Endodermal cell (in vitro differentiated cells): ENCODE results near the gene FBXL19. TPM values are rescaled to one million over a fixed set of nuclear protein-coding genes. Genes with fewer than 3 reads are reported as not detected.

Experiments used
- DNase-seq: peaks from one replicate; pipeline ENCODE4 v3.0.0-alpha.2; 2017
- H3K27ac ChIP-seq: 2 replicates; pipeline ENCODE4 v1.5.1; 2013; ENCODE audit warnings: mild to moderate bottlenecking, low read depth, low read length, moderate library complexity
- H3K27me3 ChIP-seq: 2 replicates; pipeline ENCODE4 v1.6.1; 2013; ENCODE audit warnings: mild to moderate bottlenecking, low read length, moderate library complexity; ENCODE audit not compliant: insufficient read depth, control insufficient read depth, poor library complexity, severe bottlenecking
- H3K36me3 ChIP-seq: 2 replicates; pipeline ENCODE4 v1.7.0; 2013; ENCODE audit warnings: mild to moderate bottlenecking, low read length, moderate library complexity; ENCODE audit not compliant: control insufficient read depth, insufficient read depth
- H3K4me1 ChIP-seq: one replicate; pipeline ENCODE4 v1.7.0; 2013; ENCODE audit warnings: low read length; ENCODE audit not compliant: control insufficient read depth, insufficient read depth
- H3K4me3 ChIP-seq: 2 replicates; pipeline ENCODE4 v1.5.1; 2013; ENCODE audit warnings: mild to moderate bottlenecking, low read length, moderate library complexity
- H3K9ac ChIP-seq: 2 replicates; pipeline ENCODE4 v1.6.1; 2013; ENCODE audit warnings: mild to moderate bottlenecking, low read length, moderate library complexity; ENCODE audit not compliant: poor library complexity, severe bottlenecking; ENCODE audit errors: extremely low read depth
- H3K9me3 ChIP-seq: 2 replicates; pipeline ENCODE4 v1.6.1; 2013; ENCODE audit warnings: mild to moderate bottlenecking, low read length, moderate library complexity; ENCODE audit not compliant: control insufficient read depth
- H3K27ac Mint-ChIP-seq: 2 replicates; pipeline ENCODE4 v1.8.0; 2020; ENCODE audit warnings: mixed read lengths
- H3K27me3 Mint-ChIP-seq: 2 replicates; pipeline ENCODE4 v1.8.0; 2021; ENCODE audit warnings: mild to moderate bottlenecking, mixed read lengths; ENCODE audit not compliant: insufficient read depth
- H3K36me3 Mint-ChIP-seq: 2 replicates; pipeline ENCODE4 v1.8.0; 2020; ENCODE audit warnings: low read depth, mixed read lengths
- H3K4me1 Mint-ChIP-seq: 2 replicates; pipeline ENCODE4 v1.8.0; 2020; ENCODE audit warnings: mixed read lengths
- H3K4me3 Mint-ChIP-seq: 2 replicates; pipeline ENCODE4 v1.8.0; 2020; ENCODE audit warnings: mild to moderate bottlenecking, moderate library complexity, mixed read lengths
- H3K9me3 Mint-ChIP-seq: 2 replicates; pipeline ENCODE4 v1.8.0; 2020; ENCODE audit warnings: mild to moderate bottlenecking, mixed read lengths
- CTCF ChIP-seq: fragments of 200-600 bp; sonication (generic); conservative IDR thresholded peaks from 2 replicates; pipeline ENCODE4 v1.5.0; 2021; ENCODE audit warnings: antibody characterized with exemption, mild to moderate bottlenecking
- WGBS, 2 experiments: methylation state at CpG; one replicate each; pipeline versions ENCODE4 v1.1.5 to v1.1.7; 2013; ENCODE audit warnings: missing lambda C conversion rate in 2 of 2, mixed read lengths in 1 of 2; ENCODE audit not compliant: insufficient coverage in 1 of 2, insufficient read length in 1 of 2; 5-methylcytosine and 5-hydroxymethylcytosine counted together
- total RNA-seq, 2 donors: library from RNA; stranded (reverse); fragmentation: NEBNext Ultra II Directional in 1 of 2; extraction: Animal tissue kit (Norgen Biotek cat#: 25700) in 1 of 2; gene quantifications; 2 replicates in 1 of 2; 3 replicates in 1 of 2; pipeline ENCODE4 v1.2.1, GENCODE V29; 2021

Gene FBXL19
- total RNA-seq, 2 donors from 2014 or later: 74.0 to 84.3 TPM

DNA sequence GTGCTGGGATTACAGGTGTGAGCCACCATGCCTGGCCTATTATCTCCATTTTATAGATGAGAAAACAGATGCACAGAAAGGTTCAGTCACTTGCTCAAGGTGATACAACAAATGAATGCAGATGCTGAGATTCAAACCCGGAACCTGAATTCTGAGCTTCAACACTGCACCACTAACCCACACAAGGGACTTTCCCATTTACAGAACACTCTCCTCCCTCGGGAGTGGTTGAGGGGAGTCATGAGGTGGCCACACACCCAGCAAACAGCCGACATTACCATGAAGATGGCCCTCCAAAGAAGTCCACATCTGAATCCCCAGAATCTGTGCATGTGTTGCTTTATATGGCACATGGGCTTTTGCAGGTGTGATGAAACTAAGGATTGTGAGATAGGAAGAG, 38.6 kb upstream of the FBXL19 start:
- Histone ChIP-seq H3K9ac (no peak overlapping the region), H3K27ac (no peak overlapping the region), H3K9me3 (no peaks in the 10 kb centered on the region), H3K4me3 (no peak overlapping the region), H3K4me1 (no peaks in the 10 kb centered on the region), H3K27me3 (no peaks in the 10 kb centered on the region), H3K36me3 (peaks cover 61% of the 10 kb centered on the region)
- Mint-ChIP-seq H3K4me1 (peaks cover 4% of the 10 kb centered on the region), H3K9me3 (no peaks in the 10 kb centered on the region), H3K36me3 (peaks cover 70% of the 10 kb centered on the region), H3K4me3 (no peak overlapping the region), H3K27me3 (no peaks in the 10 kb centered on the region), H3K27ac (no peak overlapping the region)
- no peak for TF ChIP-seq CTCF
- WGBS, 2 experiments: 97 to 100% methylated on average over 1 to 3 of the region's 3 CpGs
- DNase-seq: no peak

DNA sequence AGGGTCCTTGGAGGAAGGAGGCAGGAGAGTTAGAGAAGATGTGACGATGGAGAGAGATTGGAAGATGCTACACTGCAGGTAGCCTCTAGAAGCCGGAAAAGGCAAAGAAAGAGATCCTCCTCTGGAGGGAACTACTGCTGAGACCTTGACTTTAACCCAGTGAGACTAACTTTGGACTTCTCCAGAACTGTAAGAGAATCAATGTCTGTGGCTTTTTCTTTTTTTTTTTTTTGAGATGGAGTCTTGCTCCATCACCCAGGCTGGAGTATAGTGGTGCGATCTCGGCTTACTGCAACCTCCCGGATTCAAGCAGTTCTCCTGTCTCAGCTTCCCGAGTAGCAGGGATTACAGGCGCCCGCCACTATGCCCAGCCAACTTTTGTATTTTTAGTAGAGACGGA, 38.2 kb upstream of the FBXL19 start:
- 94 to 96% methylated on average over 9 of the region's 9 CpGs for WGBS, 2 experiments
- H3K36me3 Mint-ChIP-seq: peaks cover 70% of the 10 kb centered on the region
- peaks cover 60% of the 10 kb centered on the region for H3K36me3 ChIP-seq
- no peak overlapping the region for H3K4me3 Mint-ChIP-seq
- H3K4me1 ChIP-seq: no peaks in the 10 kb centered on the region
- H3K27me3 ChIP-seq: no peaks in the 10 kb centered on the region
- TF ChIP-seq CTCF: no peak
- no peak for DNase-seq
- H3K27ac Mint-ChIP-seq: no peak overlapping the region
- H3K4me3 ChIP-seq: no peak overlapping the region
- H3K4me1 Mint-ChIP-seq: peaks cover 4% of the 10 kb centered on the region
- H3K9me3 ChIP-seq: no peaks in the 10 kb centered on the region
- no peaks in the 10 kb centered on the region for H3K27me3 Mint-ChIP-seq
- H3K9me3 Mint-ChIP-seq: no peaks in the 10 kb centered on the region
- no peak overlapping the region for H3K9ac ChIP-seq
- H3K27ac ChIP-seq: no peak overlapping the region

DNA sequence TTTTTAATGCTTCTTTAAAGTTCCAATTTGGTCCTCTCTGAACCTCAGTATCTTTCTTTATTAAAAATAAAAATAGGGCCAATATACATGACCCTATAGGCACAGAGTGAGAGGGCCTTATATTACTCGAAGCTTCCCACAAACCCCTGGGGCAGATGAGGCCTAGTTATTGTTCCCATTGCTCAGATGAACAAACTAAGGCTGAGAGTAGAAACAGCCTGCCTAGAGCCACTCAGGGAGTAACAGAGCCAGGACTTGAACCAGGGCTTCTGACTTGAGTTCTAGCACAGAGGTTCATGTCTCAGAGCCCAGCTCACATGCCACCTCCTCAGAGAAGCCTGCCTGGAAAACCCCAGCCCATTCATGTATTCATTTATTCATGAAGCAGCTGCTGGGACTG, 37.2 kb upstream of the FBXL19 start:
- WGBS, 2 experiments: 85 to 100% methylated on average over 1 of the region's 1 CpG
- H3K4me1 ChIP-seq: no peaks in the 10 kb centered on the region
- Mint-ChIP-seq H3K27me3 (no peaks in the 10 kb centered on the region), H3K4me3 (no peak overlapping the region), H3K9me3 (no peaks in the 10 kb centered on the region), H3K36me3 (peaks cover 64% of the 10 kb centered on the region), H3K27ac (no peak overlapping the region), H3K4me1 (peaks cover 4% of the 10 kb centered on the region)
- H3K27ac ChIP-seq: no peak overlapping the region
- no peaks in the 10 kb centered on the region for H3K27me3 ChIP-seq
- H3K4me3 ChIP-seq: no peak overlapping the region
- H3K36me3 ChIP-seq: peaks cover 61% of the 10 kb centered on the region
- no peak for TF ChIP-seq CTCF
- H3K9me3 ChIP-seq: no peaks in the 10 kb centered on the region
- H3K9ac ChIP-seq: no peak overlapping the region
- DNase-seq: no peak
